Suprapubic skin (tissue), 3 donors: ENCODE data around the gene STK17A.

Experiments
- EP300 ChIP-seq: sonication (generic); formaldehyde crosslinking; IDR thresholded peaks from one replicate; pipeline ENCODE4 v1.6.1; 2017; ENCODE audit warnings: antibody characterized with exemption
- POLR2A ChIP-seq, 2 donors: fragments of 450-650 bp; IDR thresholded peaks; one replicate each; pipeline ENCODE4 v1.6.1; 2017; ENCODE audit warnings: antibody characterized with exemption in 2 of 2, mild to moderate bottlenecking in 2 of 2, moderate library complexity in 2 of 2
- TF ChIP-seq, protein P1 (sequence below), 2 donors: fragments of 200-600 bp in 1 of 2; fragments of 450-650 bp in 1 of 2; sonication (generic) in 1 of 2; IDR thresholded peaks; one replicate each; pipeline ENCODE4 v1.5.1; 2016 to 2019; ENCODE audit warnings: antibody characterized with exemption in 2 of 2, mild to moderate bottlenecking in 1 of 2, moderate library complexity in 1 of 2

DNA sequence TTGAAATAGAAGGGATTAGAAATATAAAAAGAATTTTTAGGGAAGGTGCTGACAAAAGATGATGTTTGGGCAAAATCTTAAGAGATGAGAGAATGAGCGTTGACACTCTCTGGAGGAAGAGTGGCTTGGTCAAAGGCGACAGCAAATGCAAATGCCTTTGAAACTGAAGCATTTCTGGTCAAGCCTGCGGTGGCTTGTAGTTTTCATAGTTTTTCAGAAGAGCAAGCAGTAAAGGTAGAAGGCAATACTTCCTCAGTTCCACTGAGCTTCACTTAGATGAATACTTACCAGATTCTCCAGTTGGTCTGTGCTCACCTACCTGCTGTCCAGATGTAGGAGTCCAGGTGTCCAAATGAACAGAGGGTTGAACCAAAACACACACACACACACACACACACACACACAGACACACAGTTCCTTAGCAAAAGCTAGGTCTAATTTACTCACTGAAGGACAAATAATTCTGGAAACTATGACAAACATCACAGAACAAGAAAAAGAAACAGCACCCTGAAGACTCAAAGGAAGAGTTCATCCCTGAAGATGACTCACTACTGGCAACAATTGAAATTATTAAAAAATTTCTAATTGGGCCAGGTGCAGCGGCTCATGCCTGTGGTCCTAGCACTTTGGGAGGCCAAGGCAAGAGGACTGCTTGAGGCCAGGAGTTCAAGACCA, 12.1 kb upstream of the STK17A start:
- TF ChIP-seq, protein P1, sequence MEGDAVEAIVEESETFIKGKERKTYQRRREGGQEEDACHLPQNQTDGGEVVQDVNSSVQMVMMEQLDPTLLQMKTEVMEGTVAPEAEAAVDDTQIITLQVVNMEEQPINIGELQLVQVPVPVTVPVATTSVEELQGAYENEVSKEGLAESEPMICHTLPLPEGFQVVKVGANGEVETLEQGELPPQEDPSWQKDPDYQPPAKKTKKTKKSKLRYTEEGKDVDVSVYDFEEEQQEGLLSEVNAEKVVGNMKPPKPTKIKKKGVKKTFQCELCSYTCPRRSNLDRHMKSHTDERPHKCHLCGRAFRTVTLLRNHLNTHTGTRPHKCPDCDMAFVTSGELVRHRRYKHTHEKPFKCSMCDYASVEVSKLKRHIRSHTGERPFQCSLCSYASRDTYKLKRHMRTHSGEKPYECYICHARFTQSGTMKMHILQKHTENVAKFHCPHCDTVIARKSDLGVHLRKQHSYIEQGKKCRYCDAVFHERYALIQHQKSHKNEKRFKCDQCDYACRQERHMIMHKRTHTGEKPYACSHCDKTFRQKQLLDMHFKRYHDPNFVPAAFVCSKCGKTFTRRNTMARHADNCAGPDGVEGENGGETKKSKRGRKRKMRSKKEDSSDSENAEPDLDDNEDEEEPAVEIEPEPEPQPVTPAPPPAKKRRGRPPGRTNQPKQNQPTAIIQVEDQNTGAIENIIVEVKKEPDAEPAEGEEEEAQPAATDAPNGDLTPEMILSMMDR (IDR thresholded peaks at IDR 0.05) = no peak
- no peak for TF ChIP-seq EP300
- no peak for TF ChIP-seq POLR2A (IDR thresholded peaks at IDR 0.05)
